Hepatocyte (in vitro differentiated cells): ENCODE measurements around the gene AFTPH.

Source experiments
- EZH2 ChIP-seq: fragments of 200-600 bp; sonication (generic); IDR thresholded peaks from 2 replicates; pipeline ENCODE4 v1.6.1; 2016; ENCODE audit warnings: antibody characterized with exemption, mild to moderate bottlenecking, borderline replicate concordance
- EZH2phosphoT487 ChIP-seq: fragments of 200-600 bp; sonication (generic); IDR thresholded peaks from one replicate; pipeline ENCODE4 v1.6.1; 2018; ENCODE audit warnings: antibody characterized with exemption, mild to moderate bottlenecking, low read depth, moderate library complexity; ENCODE audit not compliant: unreplicated experiment, severe bottlenecking
- TF ChIP-seq, protein P1 (sequence below): fragments of 200-600 bp; sonication (generic); IDR thresholded peaks from 2 replicates; pipeline ENCODE4 v1.5.1; 2016; ENCODE audit warnings: antibody characterized with exemption, mild to moderate bottlenecking; ENCODE audit not compliant: poor library complexity

GRCh38 chr2:64514008-64514407 lies 10.1 kb upstream of the AFTPH start:
- TF ChIP-seq, protein P1, sequence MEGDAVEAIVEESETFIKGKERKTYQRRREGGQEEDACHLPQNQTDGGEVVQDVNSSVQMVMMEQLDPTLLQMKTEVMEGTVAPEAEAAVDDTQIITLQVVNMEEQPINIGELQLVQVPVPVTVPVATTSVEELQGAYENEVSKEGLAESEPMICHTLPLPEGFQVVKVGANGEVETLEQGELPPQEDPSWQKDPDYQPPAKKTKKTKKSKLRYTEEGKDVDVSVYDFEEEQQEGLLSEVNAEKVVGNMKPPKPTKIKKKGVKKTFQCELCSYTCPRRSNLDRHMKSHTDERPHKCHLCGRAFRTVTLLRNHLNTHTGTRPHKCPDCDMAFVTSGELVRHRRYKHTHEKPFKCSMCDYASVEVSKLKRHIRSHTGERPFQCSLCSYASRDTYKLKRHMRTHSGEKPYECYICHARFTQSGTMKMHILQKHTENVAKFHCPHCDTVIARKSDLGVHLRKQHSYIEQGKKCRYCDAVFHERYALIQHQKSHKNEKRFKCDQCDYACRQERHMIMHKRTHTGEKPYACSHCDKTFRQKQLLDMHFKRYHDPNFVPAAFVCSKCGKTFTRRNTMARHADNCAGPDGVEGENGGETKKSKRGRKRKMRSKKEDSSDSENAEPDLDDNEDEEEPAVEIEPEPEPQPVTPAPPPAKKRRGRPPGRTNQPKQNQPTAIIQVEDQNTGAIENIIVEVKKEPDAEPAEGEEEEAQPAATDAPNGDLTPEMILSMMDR = no peak
- no peak for TF ChIP-seq EZH2phosphoT487
- no peak for TF ChIP-seq EZH2
